SU-DHL-6 (cell line): ENCODE data around the gene GRK2.

Experiments used
- H2AFZ ChIP-seq: fragments of 200-600 bp; sonication (generic); 2 replicates; pipeline ENCODE4 v1.6.1; 2014; ENCODE audit warnings: low read depth, mild to moderate bottlenecking, moderate library complexity, mixed read lengths, antibody characterized with exemption, low read length; ENCODE audit not compliant: severe bottlenecking
- H3F3A ChIP-seq: fragments of 200-600 bp; shearing (Covaris generic); 2 replicates; pipeline ENCODE4 v1.6.0; 2016; ENCODE audit warnings: antibody characterized with exemption, mild to moderate bottlenecking; ENCODE audit not compliant: insufficient read depth
- H3K27ac ChIP-seq: fragments of 200-600 bp; sonication (generic); 2 replicates; pipeline ENCODE4 v1.5.1; 2016; ENCODE audit warnings: low read depth, mild to moderate bottlenecking, low read length, moderate library complexity, mixed read lengths
- H3K27me3 ChIP-seq: fragments of 200-600 bp; sonication (generic), shearing (Covaris generic); 2 replicates; pipeline ENCODE4 v1.6.0; 2014; ENCODE audit warnings: mild to moderate bottlenecking, low read length
- H3K36me3 ChIP-seq: fragments of 200-600 bp; sonication (generic); 2 replicates; pipeline ENCODE4 v1.6.1; 2014; ENCODE audit warnings: mild to moderate bottlenecking, low read length, mixed read lengths
- H3K4me2 ChIP-seq: fragments of 300-600, 200-600 bp; shearing (Covaris generic), sonication (generic); 2 replicates; pipeline ENCODE4 v1.6.0; 2014; ENCODE audit warnings: low read length, low read depth, mild to moderate bottlenecking; ENCODE audit not compliant: poor library complexity, severe bottlenecking
- H3K4me3 ChIP-seq: fragments of 200-600 bp; sonication (generic); 2 replicates; pipeline ENCODE4 v1.5.1; 2014; ENCODE audit warnings: antibody characterized with exemption, low read length, mild to moderate bottlenecking, mixed read lengths; ENCODE audit not compliant: insufficient read depth, poor library complexity, severe bottlenecking
- H3K79me2 ChIP-seq: fragments of 200-600 bp; sonication (generic); 2 replicates; pipeline ENCODE4 v1.6.1; 2014; ENCODE audit warnings: mild to moderate bottlenecking, low read length, moderate library complexity; ENCODE audit not compliant: insufficient read depth
- H3K9ac ChIP-seq: fragments of 200-600 bp; sonication (generic); 2 replicates; pipeline ENCODE4 v1.7.0; 2014; ENCODE audit warnings: mild to moderate bottlenecking, low read length
- H3K9me2 ChIP-seq: fragments of 200-600 bp; sonication (generic); replicated peaks from 2 replicates; pipeline ENCODE4 v1.6.1; 2014; ENCODE audit warnings: low read length; ENCODE audit not compliant: insufficient read depth
- H3K9me3 ChIP-seq: fragments of 200-600 bp; sonication (generic); 2 replicates; pipeline ENCODE4 v1.6.1; 2014; ENCODE audit warnings: low read length, mixed read lengths; ENCODE audit not compliant: insufficient read depth
- H4K20me1 ChIP-seq: fragments of 200-600 bp; sonication (generic); 2 replicates; pipeline ENCODE4 v1.6.1; 2014; ENCODE audit warnings: low read depth, mild to moderate bottlenecking, antibody characterized with exemption, low read length, moderate library complexity, mixed read lengths
- EZH2phosphoT487 ChIP-seq: fragments of 200-600 bp; sonication (generic), shearing (Covaris generic); conservative IDR thresholded peaks from 2 replicates; pipeline ENCODE4 v1.6.1; 2018; ENCODE audit warnings: mild to moderate bottlenecking, antibody characterized with exemption, low read length, moderate library complexity, mixed read lengths
- TF ChIP-seq, protein P1 (sequence below): fragments of 200-600 bp; sonication (generic); IDR thresholded peaks from one replicate; pipeline ENCODE4 v1.5.1; 2017; ENCODE audit warnings: antibody characterized with exemption, mild to moderate bottlenecking, low read length, moderate library complexity; ENCODE audit not compliant: insufficient read depth, poor library complexity, severe bottlenecking

Gene GRK2

DNA sequence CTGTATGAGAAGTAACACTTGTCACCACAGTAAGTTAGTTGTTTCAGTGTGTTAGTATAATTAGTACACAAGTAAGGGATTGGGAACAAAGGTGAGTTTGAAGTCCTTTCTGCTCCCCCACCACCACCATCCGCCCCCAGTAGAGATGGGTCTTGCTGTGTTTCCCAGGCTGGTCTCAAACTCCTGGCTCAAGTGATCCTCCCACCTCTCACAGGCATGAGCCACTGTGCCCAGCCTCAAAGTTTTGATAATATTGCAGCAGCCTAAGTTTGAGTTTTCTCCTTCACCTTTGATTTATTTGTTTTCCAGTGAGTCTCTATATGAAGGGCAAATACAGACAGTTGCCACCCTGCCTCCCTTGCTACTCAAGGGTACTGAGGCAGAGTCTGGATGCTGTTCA lies 23.7 kb upstream of the GRK2 start:
- H3K79me2 ChIP-seq: peaks cover 44% of the 10 kb centered on the region

DNA sequence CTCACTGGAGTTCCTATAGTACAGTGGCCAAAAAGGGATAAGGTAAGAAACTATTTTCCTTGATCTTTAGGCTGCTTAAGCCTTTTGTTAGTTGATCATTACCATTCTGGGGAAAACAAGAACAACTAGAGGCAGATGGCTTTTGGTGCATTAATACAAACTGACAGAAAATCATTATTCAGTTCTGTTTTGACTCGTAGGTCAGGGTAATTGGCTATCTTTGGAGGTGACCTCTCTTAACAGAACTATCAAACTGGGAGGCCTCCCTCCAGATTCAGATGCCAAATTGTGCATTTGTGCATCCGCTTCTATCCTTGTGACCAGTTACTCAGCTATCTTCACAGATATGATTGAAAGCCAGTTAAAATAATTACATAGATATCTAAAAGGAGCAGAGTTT lies 23.2 kb upstream of the GRK2 start:
- H3K9me3 ChIP-seq: no peaks in the 10 kb centered on the region
- H3K27me3 ChIP-seq: no peaks in the 10 kb centered on the region
- no peaks in the 10 kb centered on the region for H4K20me1 ChIP-seq
- H3K27ac ChIP-seq: no peak overlapping the region
- no peak overlapping the region for H2AFZ ChIP-seq
- H3K9me2 ChIP-seq: no peaks in the 10 kb centered on the region
- H3K79me2 ChIP-seq: peaks cover 44% of the 10 kb centered on the region
- H3K4me2 ChIP-seq: no peak overlapping the region
- TF ChIP-seq EZH2phosphoT487: no peak
- TF ChIP-seq, protein P1, sequence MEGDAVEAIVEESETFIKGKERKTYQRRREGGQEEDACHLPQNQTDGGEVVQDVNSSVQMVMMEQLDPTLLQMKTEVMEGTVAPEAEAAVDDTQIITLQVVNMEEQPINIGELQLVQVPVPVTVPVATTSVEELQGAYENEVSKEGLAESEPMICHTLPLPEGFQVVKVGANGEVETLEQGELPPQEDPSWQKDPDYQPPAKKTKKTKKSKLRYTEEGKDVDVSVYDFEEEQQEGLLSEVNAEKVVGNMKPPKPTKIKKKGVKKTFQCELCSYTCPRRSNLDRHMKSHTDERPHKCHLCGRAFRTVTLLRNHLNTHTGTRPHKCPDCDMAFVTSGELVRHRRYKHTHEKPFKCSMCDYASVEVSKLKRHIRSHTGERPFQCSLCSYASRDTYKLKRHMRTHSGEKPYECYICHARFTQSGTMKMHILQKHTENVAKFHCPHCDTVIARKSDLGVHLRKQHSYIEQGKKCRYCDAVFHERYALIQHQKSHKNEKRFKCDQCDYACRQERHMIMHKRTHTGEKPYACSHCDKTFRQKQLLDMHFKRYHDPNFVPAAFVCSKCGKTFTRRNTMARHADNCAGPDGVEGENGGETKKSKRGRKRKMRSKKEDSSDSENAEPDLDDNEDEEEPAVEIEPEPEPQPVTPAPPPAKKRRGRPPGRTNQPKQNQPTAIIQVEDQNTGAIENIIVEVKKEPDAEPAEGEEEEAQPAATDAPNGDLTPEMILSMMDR: no peak
- H3K9ac ChIP-seq: no peak overlapping the region
- peaks cover 27% of the 10 kb centered on the region for H3K36me3 ChIP-seq
- peaks cover 20% of the 10 kb centered on the region for H3F3A ChIP-seq
- no peak overlapping the region for H3K4me3 ChIP-seq

More for the DNA sequence above, 23.7 kb upstream of the GRK2 start:
- Histone ChIP-seq H3K9me3 (no peaks in the 10 kb centered on the region), H2AFZ (no peak overlapping the region), H3K27ac (no peak overlapping the region), H3K4me3 (no peak overlapping the region), H3K27me3 (no peaks in the 10 kb centered on the region), H4K20me1 (no peaks in the 10 kb centered on the region), H3F3A (peaks cover 23% of the 10 kb centered on the region), H3K9me2 (no peaks in the 10 kb centered on the region), H3K4me2 (peak overlapping the region; percentile 77), H3K36me3 (peaks cover 23% of the 10 kb centered on the region), H3K9ac (peak overlapping the region; percentile 26; the same call in 1 of the 2 replicates)
- TF ChIP-seq, protein P1: no peak
- no peak for TF ChIP-seq EZH2phosphoT487

DNA sequence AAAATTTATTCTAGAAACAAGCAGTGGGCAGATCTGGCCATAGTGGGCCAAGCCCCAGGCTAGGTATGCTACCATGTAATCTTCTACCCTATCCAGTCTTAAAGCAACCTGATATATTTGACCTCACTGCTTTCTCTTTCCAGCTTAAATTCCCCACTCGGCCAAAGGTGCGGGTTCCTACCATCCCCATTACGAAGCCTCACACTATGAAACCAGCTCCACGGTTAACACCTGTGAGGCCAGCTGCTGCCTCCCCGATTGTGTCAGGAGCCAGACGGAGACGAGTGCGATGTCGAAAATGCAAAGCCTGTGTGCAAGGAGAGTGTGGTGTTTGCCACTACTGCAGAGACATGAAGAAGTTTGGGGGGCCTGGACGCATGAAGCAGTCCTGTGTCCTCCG lies 21.2 kb upstream of the GRK2 start:
- H3K9ac ChIP-seq: no peak overlapping the region
- no peak overlapping the region for H2AFZ ChIP-seq
- no peaks in the 10 kb centered on the region for H3K9me3 ChIP-seq
- TF ChIP-seq EZH2phosphoT487: no peak
- TF ChIP-seq, protein P1: no peak
- 0 out of 2 replicates have a peak, but pooled peaks cover 5% of the 10 kb centered on the region for H3F3A ChIP-seq
- no peaks in the 10 kb centered on the region for H3K9me2 ChIP-seq
- peaks cover 38% of the 10 kb centered on the region for H3K36me3 ChIP-seq
- H4K20me1 ChIP-seq: no peaks in the 10 kb centered on the region
- H3K4me2 ChIP-seq: no peak overlapping the region
- H3K4me3 ChIP-seq: no peak overlapping the region
- no peaks in the 10 kb centered on the region for H3K27me3 ChIP-seq
- H3K27ac ChIP-seq: no peak overlapping the region
- H3K79me2 ChIP-seq: peaks cover 44% of the 10 kb centered on the region
